Astrocyte of the cerebellum (primary cell): ENCODE measurements around the gene SH3RF3.

Source experiments
- DNase-seq: peaks from one replicate; pipeline ENCODE4 v3.0.0-alpha.2; 2011; ENCODE audit warnings: low read depth
- H3K4me3 ChIP-seq: 2 replicates; pipeline ENCODE4 v1.5.1; 2011; ENCODE audit warnings: mild to moderate bottlenecking, low read depth, low read length, moderate library complexity
- CTCF ChIP-seq: IDR thresholded peaks from 2 replicates; pipeline ENCODE4 v1.5.1; 2012; ENCODE audit warnings: low read length, low read depth, moderate library complexity, mild to moderate bottlenecking; ENCODE audit errors: missing control alignments
- in situ Hi-C: cut with HindIII; loops from 2 replicates; pipeline ENCODE4 v1.10.0; 2017; ENCODE audit warnings: low sequenced_read_pairs

The SH3RF3 gene

GRCh38 chr2:109419171-109419756 lies 290.3 kb downstream of the SH3RF3 start:
- no peak for DNase-seq
- TF ChIP-seq CTCF: no peak
- in situ Hi-C loops: no loop called here
- H3K4me3 ChIP-seq: no peak overlapping the region

- TF ChIP-seq CTCF: no peak
- no peak overlapping the region for H3K4me3 ChIP-seq
- no peak for DNase-seq
- in situ Hi-C loops: no loop called here
Observed at GRCh38 chr2:109419960-109420370, 291.0 kb downstream of the SH3RF3 start.

- no peak for DNase-seq
- in situ Hi-C loops: no loop called here
- no peak overlapping the region for H3K4me3 ChIP-seq
- no peak for TF ChIP-seq CTCF
Observed at GRCh38 chr2:109421101-109421500, 292.1 kb downstream of the SH3RF3 start.

- in situ Hi-C loops: no loop called here
- no peak for TF ChIP-seq CTCF
- DNase-seq: no peak
- no peak overlapping the region for H3K4me3 ChIP-seq
Observed at GRCh38 chr2:109421642-109422041, 292.6 kb downstream of the SH3RF3 start.

- TF ChIP-seq CTCF: no peak
- no peak for DNase-seq
- no peak overlapping the region for H3K4me3 ChIP-seq
- in situ Hi-C loops: no loop called here
Observed at GRCh38 chr2:109422071-109422757, 293.2 kb downstream of the SH3RF3 start.

GRCh38 chr2:109422758-109423500 lies 293.9 kb downstream of the SH3RF3 start:
- no peak for TF ChIP-seq CTCF
- in situ Hi-C loops: no loop called here
- no peak for DNase-seq
- H3K4me3 ChIP-seq: no peak overlapping the region
